Metanephros (tissue), 1 donor: ENCODE measurements around the gene CA11. TPM values are rescaled to one million over a fixed set of nuclear protein-coding genes. Genes with fewer than 3 reads are reported as not detected.

ENCODE experiments used
- total RNA-seq: library from RNA; depleted of rRNA; stranded (reverse); fragments of >200 nt; gene quantifications from one replicate; pipeline ENCODE4 v1.2.3, GENCODE V29; 2014

The CA11 gene
- 3.5 TPM for total RNA-seq

GRCh38 chr19:48646001-48646721, at the start of gene CA11:
TSS of gene CA11 (minus strand) at chr19:48646187. CDS start at chr19:48645632, 555 bp downstream.

GRCh38 chr19:48672994-48673393, 27.0 kb upstream of the CA11 start, which contains the start of gene NTN5:
TSS of gene NTN5 (minus strand) at chr19:48673017. CDS start at chr19:48670986, 2,031 bp downstream.

GRCh38 chr19:48636859-48637448, 9.0 kb downstream of the CA11 start, which contains the start of gene DBP:
TSS of gene DBP (minus strand) at chr19:48637379. CDS start at chr19:48636994, 385 bp downstream.

GRCh38 chr19:48618916-48619691, 26.9 kb downstream of the CA11 start, which contains the start of the genes RPL18 and SPHK2:
TSS of gene RPL18 (minus strand) at chr19:48619178. CDS start at chr19:48619143, 35 bp downstream.
TSS of gene SPHK2 (plus strand) at chr19:48619506. CDS start at chr19:48620515, 1,009 bp downstream.

GRCh38 chr19:48614436-48615230, 31.4 kb downstream of the CA11 start, which contains the start of gene FAM83E:
TSS of gene FAM83E (minus strand) at chr19:48615076. CDS start at chr19:48613372, 1,704 bp downstream.

GRCh38 chr19:48606463-48607358, 39.3 kb downstream of the CA11 start, which contains the start of gene SPACA4:
TSS of gene SPACA4 (plus strand) at chr19:48606742. CDS start at chr19:48606979, 237 bp downstream.

Other genes with a start within 250 kb of the CA11 start
- gene GRWD1, start 200.2 kb downstream of the CA11 start, total RNA-seq = 20.8 TPM
- 1.2 TPM for gene KCNJ14, start 190.6 kb downstream of the CA11 start, total RNA-seq
- gene CYTH2, start 176.8 kb downstream of the CA11 start, total RNA-seq = 52.6 TPM
- gene LMTK3, start 134.4 kb downstream of the CA11 start, total RNA-seq = 1.9 TPM
- gene SULT2B1, start 94.0 kb downstream of the CA11 start, total RNA-seq = not detected
- not detected for gene SPACA4, start 39.4 kb downstream of the CA11 start, total RNA-seq
- gene FAM83E, start 31.1 kb downstream of the CA11 start, total RNA-seq = 0.88 TPM
- gene RPL18, start 27.0 kb downstream of the CA11 start, total RNA-seq = 2,126 TPM
- 16.2 TPM for gene SPHK2, start 26.7 kb downstream of the CA11 start, total RNA-seq
- gene DBP, start 8.8 kb downstream of the CA11 start, total RNA-seq = 17.2 TPM
- gene NTN5, start 26.8 kb upstream of the CA11 start, total RNA-seq = 0.76 TPM
- 1.5 TPM for gene FUT2, start 49.8 kb upstream of the CA11 start, total RNA-seq
- gene MAMSTR, start 73.5 kb upstream of the CA11 start, total RNA-seq = 8.9 TPM
- gene RASIP1, start 94.4 kb upstream of the CA11 start, total RNA-seq = 23.2 TPM
- 0.12 TPM for gene IZUMO1, start 100.7 kb upstream of the CA11 start, total RNA-seq
- 5.0 TPM for gene FUT1, start 106.5 kb upstream of the CA11 start, total RNA-seq
- gene FGF21, start 109.3 kb upstream of the CA11 start, total RNA-seq = not detected
- 36.3 TPM for gene BCAT2, start 164.8 kb upstream of the CA11 start, total RNA-seq
- 12.0 TPM for gene HSD17B14, start 190.3 kb upstream of the CA11 start, total RNA-seq
- gene PLEKHA4, start 222.4 kb upstream of the CA11 start, total RNA-seq = 18.1 TPM
- gene PPP1R15A, start 226.2 kb upstream of the CA11 start, total RNA-seq = 71.7 TPM